SK-N-SH (cell line): ENCODE measurements around the gene SERPINA6. TPM values are rescaled to one million over a fixed set of nuclear protein-coding genes. Genes with fewer than 3 reads are reported as not detected.

Source experiments
- CTCF ChIA-PET: fragments of 300-600, 350-600 bp; formaldehyde crosslinking; extraction: SDS; loops from one replicate; lab custom pipeline; 2021; lab: Yijun Ruan, JAX
- POLR2A ChIA-PET: fragments of 350-600 bp; sonication (Branson Sonifier 250); formaldehyde crosslinking; extraction: SDS; loops from one replicate; lab custom pipeline; 2020; ENCODE audit warnings: antibody characterized with exemption, inconsistent platforms; lab: Yijun Ruan, JAX
- DNase-seq: peaks from one replicate; pipeline ENCODE4 v3.0.0; 2012
- H2AFZ ChIP-seq: fragments of 200-600 bp; sonication (generic); 2 replicates; pipeline ENCODE4 v1.8.1; 2016; ENCODE audit warnings: antibody characterized with exemption, mild to moderate bottlenecking, low read depth
- H3F3A ChIP-seq: fragments of 200-600 bp; sonication (generic); replicated peaks from 2 replicates; pipeline ENCODE3; 2016; ENCODE audit warnings: antibody characterized with exemption, mild to moderate bottlenecking; ENCODE audit not compliant: insufficient read depth
- H3K27ac ChIP-seq, 2 experiments: fragments of 200-500 bp in 1 of 2; fragments of 200-600 bp in 1 of 2; sonication (Bioruptor generic) in 1 of 2; sonication (generic), shearing (Covaris generic) in 1 of 2; 2 replicates each; pipeline versions ENCODE4 v1.5.1 to v1.6.1; 2014 to 2016; ENCODE audit warnings: low read depth in 2 of 2, inconsistent platforms in 1 of 2, low read length in 1 of 2, mild to moderate bottlenecking in 1 of 2, mixed read lengths in 1 of 2
- H3K27me3 ChIP-seq: fragments of 200-600 bp; sonication (generic), shearing (Covaris generic); 2 replicates; pipeline ENCODE4 v1.6.1; 2016; ENCODE audit warnings: mixed run types; ENCODE audit not compliant: insufficient read depth
- H3K36me3 ChIP-seq, 2 experiments: fragments of 200-500 bp in 1 of 2; fragments of 200-600 bp in 1 of 2; sonication (Bioruptor generic) in 1 of 2; sonication (generic) in 1 of 2; replicated peaks in 1 of 2; 2 replicates each; pipeline versions ENCODE3 to v1.5.1; 2014 to 2016; ENCODE audit warnings: low read length in 1 of 2, mild to moderate bottlenecking in 1 of 2; ENCODE audit not compliant: insufficient read depth in 2 of 2, control insufficient read depth in 1 of 2
- H3K4me1 ChIP-seq, 2 experiments: fragments of 200-500 bp in 1 of 2; fragments of 200-600 bp in 1 of 2; sonication (Bioruptor generic) in 1 of 2; sonication (generic), shearing (Covaris generic) in 1 of 2; 2 replicates each; pipeline versions ENCODE4 v1.5.1 to v1.6.1; 2014 to 2016; ENCODE audit warnings: low read depth in 1 of 2, low read length in 1 of 2, mixed run types in 1 of 2; ENCODE audit not compliant: insufficient read depth in 2 of 2, control insufficient read depth in 1 of 2
- H3K4me2 ChIP-seq: fragments of 200-600 bp; sonication (generic), shearing (Covaris generic); 2 replicates; pipeline ENCODE4 v1.6.1; 2017; ENCODE audit warnings: mixed run types
- H3K4me3 ChIP-seq, 2 experiments: fragments of 200-500 bp in 1 of 2; fragments of 200-600 bp in 1 of 2; sonication (Bioruptor generic) in 1 of 2; sonication (generic), shearing (Covaris generic) in 1 of 2; 2 replicates each; pipeline versions ENCODE4 v1.5.1 to v1.8.1; 2014 to 2016; ENCODE audit warnings: low read depth in 2 of 2, inconsistent platforms in 1 of 2, low read length in 1 of 2, mild to moderate bottlenecking in 1 of 2, mixed read lengths in 1 of 2, moderate library complexity in 1 of 2
- H3K79me2 ChIP-seq: fragments of 200-600 bp; sonication (generic); 2 replicates; pipeline ENCODE4 v1.8.1; 2017; ENCODE audit warnings: mild to moderate bottlenecking; ENCODE audit not compliant: insufficient read depth
- H3K9ac ChIP-seq: fragments of 200-600 bp; sonication (generic); 2 replicates; pipeline ENCODE4 v1.6.1; 2017; ENCODE audit warnings: mixed run types
- H3K9me2 ChIP-seq: fragments of 200-600 bp; sonication (generic); 2 replicates; pipeline ENCODE4 v1.6.1; 2017; ENCODE audit warnings: mixed run types
- H3K9me3 ChIP-seq: fragments of 200-600 bp; sonication (generic); 2 replicates; pipeline ENCODE4 v1.6.1; 2017; ENCODE audit warnings: mixed run types, mild to moderate bottlenecking, moderate library complexity
- H4K20me1 ChIP-seq: fragments of 200-600 bp; sonication (generic); 2 replicates; pipeline ENCODE4 v1.6.1; 2017; ENCODE audit warnings: mild to moderate bottlenecking, mixed run types; ENCODE audit not compliant: insufficient read depth
- EP300 ChIP-seq, 2 experiments: IDR thresholded peaks; 2 replicates each; pipeline versions ENCODE4 v1.4.0 to v1.6.1; 2012; ENCODE audit warnings: borderline replicate concordance in 1 of 2, low read depth in 1 of 2, low read length in 1 of 2
- EZH2phosphoT487 ChIP-seq: fragments of 200-600 bp; sonication (generic); IDR thresholded peaks from 2 replicates; pipeline ENCODE4 v1.6.1; 2017; ENCODE audit warnings: low read depth, mixed run types, mild to moderate bottlenecking, antibody characterized with exemption, moderate library complexity, borderline replicate concordance
- FOSL2 ChIP-seq: IDR thresholded peaks from 2 replicates; pipeline ENCODE4 v1.4.0; 2012; ENCODE audit warnings: low read depth, mild to moderate bottlenecking, moderate library complexity, borderline replicate concordance
- FOXJ3 ChIP-seq: sonication (generic); formaldehyde crosslinking; IDR thresholded peaks from 2 replicates; pipeline ENCODE4 v1.5.1; 2020; ENCODE audit warnings: mild to moderate bottlenecking, missing genetic modification reagents
- FOXM1 ChIP-seq: IDR thresholded peaks from 2 replicates; pipeline ENCODE4 v1.4.0; 2012; ENCODE audit warnings: low read depth, mild to moderate bottlenecking
- GATA2 ChIP-seq: sonication (generic); formaldehyde crosslinking; IDR thresholded peaks from 2 replicates; pipeline ENCODE4 v1.5.0; 2020; ENCODE audit warnings: mild to moderate bottlenecking, missing genetic modification reagents
- JUND ChIP-seq: IDR thresholded peaks from 2 replicates; pipeline ENCODE4 v1.4.0; 2012
- NFIC ChIP-seq: IDR thresholded peaks from 2 replicates; pipeline ENCODE4 v1.4.0; 2012; ENCODE audit warnings: borderline replicate concordance
- RAD21 ChIP-seq: IDR thresholded peaks from 2 replicates; pipeline ENCODE4 v1.6.1; 2012; ENCODE audit warnings: mild to moderate bottlenecking, low read length
- RCOR1 ChIP-seq: fragments of 150-350 bp; IDR thresholded peaks from 2 replicates; pipeline ENCODE4 v1.6.1; 2017; ENCODE audit warnings: antibody characterized with exemption, low read length
- RFX5 ChIP-seq: IDR thresholded peaks from 2 replicates; pipeline ENCODE4 v1.6.1; 2012; ENCODE audit warnings: mild to moderate bottlenecking, improper control_type of control experiment, low read length
- TAF1 ChIP-seq: IDR thresholded peaks from 2 replicates; pipeline ENCODE4 v1.6.1; 2012; ENCODE audit warnings: low read depth, mild to moderate bottlenecking, low read length, moderate library complexity, borderline replicate concordance
- TEAD4 ChIP-seq: IDR thresholded peaks from 2 replicates; pipeline ENCODE4 v1.4.0; 2012; ENCODE audit warnings: mild to moderate bottlenecking, borderline replicate concordance; ENCODE audit not compliant: insufficient read depth
- USF1 ChIP-seq: IDR thresholded peaks from 2 replicates; pipeline ENCODE4 v1.4.0; 2012; ENCODE audit warnings: low read depth, borderline replicate concordance
- YY1 ChIP-seq: IDR thresholded peaks from 2 replicates; pipeline ENCODE4 v1.4.0; 2012; ENCODE audit warnings: low read depth, mild to moderate bottlenecking
- WGBS: methylation state at CpG from one replicate; pipeline ENCODE4 v1.1.6; 2017; ENCODE audit warnings: low lambda C conversion rate; 5-methylcytosine and 5-hydroxymethylcytosine counted together
- polyA plus RNA-seq, 3 experiments: library from polyadenylated mRNA; depleted of rRNA; stranded (reverse); fragments of >200 nt; gene quantifications; 2 replicates each; pipeline ENCODE4 v1.2.3, GENCODE V29; 2012
- TF ChIP-seq, protein P1 (sequence below): IDR thresholded peaks from 2 replicates; pipeline ENCODE4 v1.4.0; 2012; ENCODE audit warnings: low read depth
- TF ChIP-seq, protein P2 (sequence below): IDR thresholded peaks from 2 replicates; pipeline ENCODE4 v1.6.1; 2012; ENCODE audit warnings: mild to moderate bottlenecking, low read depth, low read length, moderate library complexity
- TF ChIP-seq, protein P3 (sequence below): fragments of 150-350 bp; IDR thresholded peaks from 2 replicates; pipeline ENCODE4 v1.6.1; 2016; ENCODE audit warnings: mild to moderate bottlenecking, low read depth, low read length
- TF ChIP-seq, protein P4 (sequence below): IDR thresholded peaks from 2 replicates; pipeline ENCODE4; 2012

Gene SERPINA6
- polyA plus RNA-seq, 1 of the 3 experiments (the other 2 are of a cell fraction) = 0.46 TPM

DNA sequence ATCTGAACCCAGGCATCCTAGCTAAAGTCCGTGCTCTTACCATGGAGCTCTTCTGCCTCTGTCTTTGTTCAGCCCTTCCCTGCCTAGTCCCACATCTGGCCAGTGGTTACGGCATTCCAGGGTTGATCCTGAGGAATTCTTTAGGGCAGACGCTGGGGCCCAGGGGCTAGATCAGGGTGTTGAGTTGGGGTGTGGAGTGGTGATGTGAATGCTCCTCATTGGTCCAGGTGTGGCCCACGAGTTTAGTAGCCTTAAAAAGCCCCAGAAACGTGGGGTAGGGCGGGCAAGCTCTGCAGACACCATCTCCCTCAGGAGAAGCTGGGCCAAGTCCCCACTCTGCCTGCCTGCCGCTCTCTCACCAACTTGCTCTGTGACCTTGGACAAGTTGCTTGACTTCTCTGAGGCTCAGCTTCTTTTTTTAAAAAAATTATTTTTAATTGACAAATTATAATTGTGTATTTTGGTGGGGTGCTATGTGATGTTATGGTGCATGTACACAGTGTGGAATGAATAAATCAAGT is 9.0 kb upstream of the SERPINA6 start:
- H3F3A ChIP-seq = no peaks in the 10 kb centered on the region
- H4K20me1 ChIP-seq = no peaks in the 10 kb centered on the region
- WGBS = 48% methylated on average over 7 of the region's 7 CpGs
- H3K9ac ChIP-seq = no peak overlapping the region
- POLR2A ChIA-PET = no interaction called here
- no peaks in the 10 kb centered on the region for H3K36me3 ChIP-seq
- H3K4me3 ChIP-seq = no peak overlapping the region
- H3K27ac ChIP-seq = no peak overlapping the region
- no peaks in the 10 kb centered on the region for H3K9me2 ChIP-seq
- no peaks in the 10 kb centered on the region for H3K9me3 ChIP-seq
- no peak overlapping the region for H3K4me2 ChIP-seq
- no peak for TF ChIP-seq USF1
- TF ChIP-seq RAD21 = no peak
- no peak for TF ChIP-seq EP300 (IDR thresholded peaks at IDR 0.05; ENCODE audit: borderline replicate concordance in 1 of 2, low read depth in 1 of 2, low read length in 1 of 2)
- no peak for TF ChIP-seq RCOR1
- TF ChIP-seq YY1 = no peak
- no peak for TF ChIP-seq FOSL2
- TF ChIP-seq, protein P1, sequence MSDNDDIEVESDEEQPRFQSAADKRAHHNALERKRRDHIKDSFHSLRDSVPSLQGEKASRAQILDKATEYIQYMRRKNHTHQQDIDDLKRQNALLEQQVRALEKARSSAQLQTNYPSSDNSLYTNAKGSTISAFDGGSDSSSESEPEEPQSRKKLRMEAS = no peak
- no peak for TF ChIP-seq TAF1
- TF ChIP-seq, protein P2, sequence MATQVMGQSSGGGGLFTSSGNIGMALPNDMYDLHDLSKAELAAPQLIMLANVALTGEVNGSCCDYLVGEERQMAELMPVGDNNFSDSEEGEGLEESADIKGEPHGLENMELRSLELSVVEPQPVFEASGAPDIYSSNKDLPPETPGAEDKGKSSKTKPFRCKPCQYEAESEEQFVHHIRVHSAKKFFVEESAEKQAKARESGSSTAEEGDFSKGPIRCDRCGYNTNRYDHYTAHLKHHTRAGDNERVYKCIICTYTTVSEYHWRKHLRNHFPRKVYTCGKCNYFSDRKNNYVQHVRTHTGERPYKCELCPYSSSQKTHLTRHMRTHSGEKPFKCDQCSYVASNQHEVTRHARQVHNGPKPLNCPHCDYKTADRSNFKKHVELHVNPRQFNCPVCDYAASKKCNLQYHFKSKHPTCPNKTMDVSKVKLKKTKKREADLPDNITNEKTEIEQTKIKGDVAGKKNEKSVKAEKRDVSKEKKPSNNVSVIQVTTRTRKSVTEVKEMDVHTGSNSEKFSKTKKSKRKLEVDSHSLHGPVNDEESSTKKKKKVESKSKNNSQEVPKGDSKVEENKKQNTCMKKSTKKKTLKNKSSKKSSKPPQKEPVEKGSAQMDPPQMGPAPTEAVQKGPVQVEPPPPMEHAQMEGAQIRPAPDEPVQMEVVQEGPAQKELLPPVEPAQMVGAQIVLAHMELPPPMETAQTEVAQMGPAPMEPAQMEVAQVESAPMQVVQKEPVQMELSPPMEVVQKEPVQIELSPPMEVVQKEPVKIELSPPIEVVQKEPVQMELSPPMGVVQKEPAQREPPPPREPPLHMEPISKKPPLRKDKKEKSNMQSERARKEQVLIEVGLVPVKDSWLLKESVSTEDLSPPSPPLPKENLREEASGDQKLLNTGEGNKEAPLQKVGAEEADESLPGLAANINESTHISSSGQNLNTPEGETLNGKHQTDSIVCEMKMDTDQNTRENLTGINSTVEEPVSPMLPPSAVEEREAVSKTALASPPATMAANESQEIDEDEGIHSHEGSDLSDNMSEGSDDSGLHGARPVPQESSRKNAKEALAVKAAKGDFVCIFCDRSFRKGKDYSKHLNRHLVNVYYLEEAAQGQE = no peak
- no peak for TF ChIP-seq FOXJ3 (CRISPR knock-in tag)
- no peak for TF ChIP-seq FOXM1
- TF ChIP-seq TEAD4 = no peak
- TF ChIP-seq NFIC = no peak
- TF ChIP-seq RFX5 = no peak
- H2AFZ ChIP-seq = no peak overlapping the region
- DNase-seq = no peak
- no peaks in the 10 kb centered on the region for H3K79me2 ChIP-seq
- no peaks in the 10 kb centered on the region for H3K4me1 ChIP-seq
- CTCF ChIA-PET = no interaction called here
- no peaks in the 10 kb centered on the region for H3K27me3 ChIP-seq

DNA sequence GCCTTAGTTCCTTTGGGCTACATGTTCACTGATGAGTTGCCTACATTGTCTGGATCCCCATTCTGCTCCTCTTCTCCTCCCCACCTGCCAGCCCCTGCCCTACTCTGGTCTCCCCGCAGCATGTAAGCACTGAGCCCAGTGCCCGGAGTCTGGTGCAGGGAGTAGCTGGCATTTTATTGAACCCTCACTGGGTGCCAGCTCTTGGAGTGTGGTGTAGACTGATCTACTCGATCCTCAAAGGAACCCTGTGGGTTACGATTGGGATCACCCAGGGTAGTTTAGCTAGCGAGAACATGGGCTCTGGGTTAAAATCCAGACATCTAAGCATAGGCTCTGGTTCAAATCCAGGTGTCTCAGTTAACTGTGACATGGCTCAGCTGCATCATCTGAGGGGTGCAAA is 8.3 kb upstream of the SERPINA6 start:
- Histone ChIP-seq H4K20me1 (no peaks in the 10 kb centered on the region), H3K27ac (no peak overlapping the region), H3K27me3 (no peaks in the 10 kb centered on the region), H3K9me2 (no peaks in the 10 kb centered on the region), H3K4me1 (no peaks in the 10 kb centered on the region), H2AFZ (no peak overlapping the region), H3K4me3 (no peak overlapping the region), H3K79me2 (no peaks in the 10 kb centered on the region), H3K9ac (no peak overlapping the region), H3K36me3 (no peaks in the 10 kb centered on the region), H3F3A (no peaks in the 10 kb centered on the region), H3K4me2 (no peak overlapping the region), H3K9me3 (no peaks in the 10 kb centered on the region)
- ChIA-PET CTCF (no interaction called here), POLR2A (no interaction called here)
- DNase-seq = no peak
- WGBS = 88% methylated on average over 5 of the region's 5 CpGs
- TF ChIP-seq USF1 (no peak), FOXJ3 (CRISPR knock-in tag) (no peak), EZH2phosphoT487 (no peak), NFIC (no peak), FOXM1 (no peak), GATA2 (no peak), YY1 (no peak), TAF1 (no peak), RAD21 (no peak), JUND (no peak)
- TF ChIP-seq, protein P3, sequence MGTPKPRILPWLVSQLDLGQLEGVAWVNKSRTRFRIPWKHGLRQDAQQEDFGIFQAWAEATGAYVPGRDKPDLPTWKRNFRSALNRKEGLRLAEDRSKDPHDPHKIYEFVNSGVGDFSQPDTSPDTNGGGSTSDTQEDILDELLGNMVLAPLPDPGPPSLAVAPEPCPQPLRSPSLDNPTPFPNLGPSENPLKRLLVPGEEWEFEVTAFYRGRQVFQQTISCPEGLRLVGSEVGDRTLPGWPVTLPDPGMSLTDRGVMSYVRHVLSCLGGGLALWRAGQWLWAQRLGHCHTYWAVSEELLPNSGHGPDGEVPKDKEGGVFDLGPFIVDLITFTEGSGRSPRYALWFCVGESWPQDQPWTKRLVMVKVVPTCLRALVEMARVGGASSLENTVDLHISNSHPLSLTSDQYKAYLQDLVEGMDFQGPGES = no peak
- TF ChIP-seq, protein P4, sequence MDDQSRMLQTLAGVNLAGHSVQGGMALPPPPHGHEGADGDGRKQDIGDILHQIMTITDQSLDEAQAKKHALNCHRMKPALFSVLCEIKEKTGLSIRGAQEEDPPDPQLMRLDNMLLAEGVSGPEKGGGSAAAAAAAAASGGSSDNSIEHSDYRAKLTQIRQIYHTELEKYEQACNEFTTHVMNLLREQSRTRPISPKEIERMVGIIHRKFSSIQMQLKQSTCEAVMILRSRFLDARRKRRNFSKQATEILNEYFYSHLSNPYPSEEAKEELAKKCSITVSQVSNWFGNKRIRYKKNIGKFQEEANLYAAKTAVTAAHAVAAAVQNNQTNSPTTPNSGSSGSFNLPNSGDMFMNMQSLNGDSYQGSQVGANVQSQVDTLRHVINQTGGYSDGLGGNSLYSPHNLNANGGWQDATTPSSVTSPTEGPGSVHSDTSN = no peak
- TF ChIP-seq, protein P1 = no peak
